IMR-90 (cell line): ENCODE measurements around the gene TERB1. TPM values are rescaled to one million over a fixed set of nuclear protein-coding genes. Genes with fewer than 3 reads are reported as not detected.

ENCODE experiments used
- ATAC-seq: fragments of 200-7000 bp; cut with Tn5 transposase; 2 replicates; pipeline ENCODE4 v1.9.1; 2020; ENCODE audit warnings: low read depth, mild to moderate bottlenecking, moderate library complexity
- BruUV-seq: library from RNA; stranded (reverse); fragments of 400-500 nt; replicated peaks from 2 replicates; lab custom pipeline; 2021; lab: Mats Ljungman, UMichigan
- CTCF ChIA-PET: fragments of 300-600 bp; formaldehyde crosslinking; extraction: SDS; loops from one replicate; lab custom pipeline; 2021; ENCODE audit warnings: antibody characterized with exemption; lab: Yijun Ruan, JAX
- POLR2A ChIA-PET: fragments of 300-600 bp; sonication (Branson Sonifier 250); formaldehyde crosslinking; loops from one replicate; lab custom pipeline; 2022; ENCODE audit warnings: antibody characterized with exemption; ENCODE audit not compliant: unreplicated experiment; lab: Charles Lee
- DNase-seq: peaks from one replicate; pipeline ENCODE4 v3.0.0; 2013
- H2AFZ ChIP-seq: replicated peaks from 2 replicates; pipeline ENCODE3; 2013; ENCODE audit warnings: low read length, mild to moderate bottlenecking; ENCODE audit not compliant: poor library complexity
- H2AK5ac ChIP-seq: 2 replicates; pipeline ENCODE4 v1.6.1; 2013; ENCODE audit warnings: low read depth, low read length, inconsistent platforms
- H2AK9ac ChIP-seq: replicated peaks from 2 replicates; pipeline ENCODE3; 2013; ENCODE audit warnings: mild to moderate bottlenecking, low read depth, low read length, moderate library complexity; ENCODE audit not compliant: poor library complexity
- H2BK120ac ChIP-seq: 2 replicates; pipeline ENCODE4 v1.6.1; 2013; ENCODE audit warnings: low read depth, low read length, inconsistent platforms
- H2BK15ac ChIP-seq: 3 replicates; pipeline ENCODE4 v1.6.1; 2013; ENCODE audit warnings: low read depth, low read length, inconsistent platforms
- H2BK20ac ChIP-seq: 2 replicates; pipeline ENCODE4 v1.6.1; 2013; ENCODE audit warnings: low read depth, mild to moderate bottlenecking, inconsistent platforms, low read length, moderate library complexity
- H2BK5ac ChIP-seq: 2 replicates; pipeline ENCODE4 v1.6.1; 2013; ENCODE audit warnings: mild to moderate bottlenecking, low read depth, low read length, inconsistent platforms; ENCODE audit not compliant: poor library complexity, severe bottlenecking
- H3K14ac ChIP-seq: replicated peaks from 2 replicates; pipeline ENCODE4 v1.6.1; 2013; ENCODE audit warnings: low read depth, low read length, inconsistent platforms
- H3K18ac ChIP-seq: 2 replicates; pipeline ENCODE4 v1.6.1; 2013; ENCODE audit warnings: low read depth, low read length, control low read depth
- H3K23ac ChIP-seq: 2 replicates; pipeline ENCODE4 v1.6.1; 2013; ENCODE audit warnings: low read depth, low read length, inconsistent platforms
- H3K27ac ChIP-seq: 2 replicates; pipeline ENCODE4 v1.5.1; 2013; ENCODE audit warnings: mild to moderate bottlenecking, control low read depth, low read length; ENCODE audit not compliant: insufficient read depth
- H3K27me3 ChIP-seq: 2 replicates; pipeline ENCODE4 v1.6.1; 2013; ENCODE audit warnings: low read length; ENCODE audit not compliant: control insufficient read depth, insufficient read depth
- H3K36me3 ChIP-seq: 2 replicates; pipeline ENCODE4 v1.6.1; 2013; ENCODE audit warnings: low read length, mixed read lengths; ENCODE audit not compliant: control insufficient read depth, insufficient read depth
- H3K4ac ChIP-seq: 2 replicates; pipeline ENCODE4 v1.6.1; 2013; ENCODE audit warnings: low read depth, low read length, inconsistent platforms
- H3K4me1 ChIP-seq: 2 replicates; pipeline ENCODE4 v1.6.1; 2013; ENCODE audit warnings: low read length, mixed read lengths; ENCODE audit not compliant: control insufficient read depth, insufficient read depth
- H3K4me2 ChIP-seq: 2 replicates; pipeline ENCODE4 v1.6.1; 2013; ENCODE audit warnings: low read depth, mild to moderate bottlenecking, control low read depth, low read length, moderate library complexity
- H3K4me3 ChIP-seq: 2 replicates; pipeline ENCODE4 v1.5.1; 2013; ENCODE audit warnings: low read depth, mild to moderate bottlenecking, control low read depth, low read length, moderate library complexity; ENCODE audit not compliant: insufficient read depth
- H3K56ac ChIP-seq: 2 replicates; pipeline ENCODE4 v1.6.1; 2013; ENCODE audit warnings: low read length, inconsistent platforms; ENCODE audit not compliant: insufficient read depth; ENCODE audit errors: extremely low read depth
- H3K79me1 ChIP-seq, 2 experiments: 2 replicates each; pipeline ENCODE4 v1.6.1; 2013; ENCODE audit warnings: low read length in 2 of 2, inconsistent platforms in 1 of 2, low read depth in 1 of 2
- H3K9ac ChIP-seq: 2 replicates; pipeline ENCODE4 v1.6.1; 2013; ENCODE audit warnings: low read depth, low read length, control low read depth
- H3K9me1 ChIP-seq: 2 replicates; pipeline ENCODE4 v1.6.1; 2013; ENCODE audit warnings: low read length, inconsistent platforms; ENCODE audit not compliant: insufficient read depth
- H3K9me3 ChIP-seq: 2 replicates; pipeline ENCODE4 v1.6.1; 2013; ENCODE audit warnings: low read length; ENCODE audit not compliant: control insufficient read depth, insufficient read depth
- H4K20me1 ChIP-seq: 2 replicates; pipeline ENCODE4 v1.6.1; 2013; ENCODE audit warnings: low read length, inconsistent platforms; ENCODE audit not compliant: insufficient read depth
- H4K5ac ChIP-seq: 2 replicates; pipeline ENCODE4 v1.6.1; 2013; ENCODE audit warnings: mild to moderate bottlenecking, low read depth, low read length, control low read depth
- H4K8ac ChIP-seq, 2 experiments: 2 replicates each; pipeline ENCODE4 v1.6.1; 2013; ENCODE audit warnings: low read depth in 2 of 2, low read length in 2 of 2, control low read depth in 1 of 2, inconsistent platforms in 1 of 2
- H4K91ac ChIP-seq: 2 replicates; pipeline ENCODE4 v1.6.1; 2013; ENCODE audit warnings: low read depth, low read length, inconsistent platforms; ENCODE audit not compliant: insufficient read depth
- CEBPB ChIP-seq: IDR thresholded peaks from 2 replicates; pipeline ENCODE4 v1.6.1; 2012; ENCODE audit warnings: low read depth, low read length, improper control_type of control experiment
- CHD1 ChIP-seq: IDR thresholded peaks from 2 replicates; pipeline ENCODE4 v1.6.1; 2012; ENCODE audit warnings: low read depth, low read length, improper control_type of control experiment
- MAZ ChIP-seq: IDR thresholded peaks from 2 replicates; pipeline ENCODE4 v1.6.1; 2012; ENCODE audit warnings: low read depth, mild to moderate bottlenecking, low read length, improper control_type of control experiment, moderate library complexity, borderline replicate concordance
- RAD21 ChIP-seq: IDR thresholded peaks from 2 replicates; pipeline ENCODE4 v1.6.1; 2012; ENCODE audit warnings: low read length, improper control_type of control experiment
- WGBS, 2 experiments: methylation state at CpG; one replicate each; pipeline versions ENCODE4 v1.1.5 to v1.1.7; 2013; ENCODE audit warnings: missing lambda C conversion rate in 2 of 2; ENCODE audit not compliant: insufficient read length in 1 of 2; ENCODE audit errors: extremely low coverage in 2 of 2; 5-methylcytosine and 5-hydroxymethylcytosine counted together
- dilution Hi-C: fragments of 300-500 bp; cut with HindIII; formaldehyde crosslinking; loops from one replicate; pipeline ENCODE4 v1.14.3; 2018; ENCODE audit warnings: low sequenced_read_pairs; ENCODE audit not compliant: unreplicated experiment
- in situ Hi-C: fragments of 300-500 bp; cut with MboI; formaldehyde crosslinking; loops from 3 replicates; pipeline ENCODE4 v1.14.3; 2019; ENCODE audit warnings: low sequenced_read_pairs, inconsistent platforms, mixed read lengths
- intact Hi-C: fragments of 100-400 bp; cut with micrococcal nuclease; formaldehyde crosslinking; loops from 2 replicates; pipeline ENCODE4 v1.10.0; 2022
- polyA plus RNA-seq, 3 experiments: library from polyadenylated mRNA; depleted of rRNA; stranded (reverse); fragments of >200 nt; gene quantifications; 2 replicates each; pipeline ENCODE4 v1.2.3, GENCODE V29; 2012; ENCODE audit warnings: low replicate concordance in 1 of 3
- total RNA-seq: library from RNA; depleted of rRNA; stranded (reverse); fragments of >200 nt; gene quantifications from 2 replicates; pipeline ENCODE4 v1.2.3, GENCODE V29; 2012

Gene TERB1
- total and polyA plus RNA-seq, 2 of the 4 experiments (the other 2 are of a cell fraction): not detected

GRCh38 chr16:66714062-66714461 is 87.3 kb downstream of the TERB1 start:
- Histone ChIP-seq H3K56ac (no peak overlapping the region), H3K4ac (no peak overlapping the region), H3K9me1 (peaks cover 6% of the 10 kb centered on the region), H3K79me1 (peaks cover 0 to 2% of the 10 kb centered on the region in 2 experiments; a peak in 1 of 4 replicates), H3K18ac (no peak overlapping the region), H4K8ac (no peak overlapping the region), H2BK15ac (no peak overlapping the region), H3K9me3 (peaks cover 5% of the 10 kb centered on the region), H2AFZ (no peak overlapping the region), H3K36me3 (0 out of 2 replicates have a peak, but pooled peaks cover 4% of the 10 kb centered on the region), H3K4me1 (peaks cover 5% of the 10 kb centered on the region), H3K14ac (no peak overlapping the region), H2BK5ac (no peak overlapping the region), H3K4me2 (no peak overlapping the region), H3K9ac (no peak overlapping the region), H2AK5ac (no peak overlapping the region), H3K27ac (no peak overlapping the region), H4K20me1 (peaks cover 3% of the 10 kb centered on the region; the same call in 1 of the 2 replicates), H2BK20ac (no peak overlapping the region), H2AK9ac (no peak overlapping the region), H3K27me3 (no peaks in the 10 kb centered on the region), H3K4me3 (no peak overlapping the region), H4K91ac (no peak overlapping the region), H4K5ac (no peak overlapping the region), H3K23ac (no peak overlapping the region), H2BK120ac (no peak overlapping the region)
- ChIA-PET POLR2A (no interaction called here), CTCF (interaction anchor here (1.1 kb wide), 1 partner anchor 26 kb away, joined by 3 read pairs; no protein-coding TSS in a partner anchor)
- DNase-seq (no peak), ATAC-seq (no peak)
- no TSS peak for BruUV-seq
- 94% methylated on average over 6 of the region's 6 CpGs; no CpG with 5 or more reads in 1 of the 2 experiments for WGBS, 2 experiments
- TF ChIP-seq CEBPB (no peak), MAZ (no peak), RAD21 (no peak), CHD1 (no peak)
- dilution Hi-C loops (no loop called here), in situ Hi-C loops (no loop called here), intact Hi-C loops (no loop called here)
